ENCODE measurements around the gene ITGA6.

DNA sequence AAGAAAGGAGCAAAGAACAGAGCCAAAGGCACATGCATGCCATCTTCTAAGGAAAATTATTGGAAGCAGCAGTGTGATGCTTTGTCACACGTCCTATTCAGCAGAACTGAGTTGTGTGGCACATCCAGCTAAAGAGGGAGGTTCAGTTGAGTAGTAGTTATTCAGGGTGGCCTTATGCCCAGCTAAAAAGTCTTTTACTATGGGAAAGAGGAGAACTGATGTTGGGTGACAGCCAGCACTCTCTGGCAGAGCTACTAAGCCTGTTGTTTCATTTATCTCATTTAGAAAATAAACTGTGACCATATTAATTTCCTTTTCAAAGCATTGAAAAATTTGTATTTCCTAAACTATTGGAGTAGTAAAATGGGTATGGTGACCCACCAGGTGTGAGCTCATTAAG is 18.5 kb downstream of the ITGA6 start:
- TF ChIP-seq, protein P1, sequence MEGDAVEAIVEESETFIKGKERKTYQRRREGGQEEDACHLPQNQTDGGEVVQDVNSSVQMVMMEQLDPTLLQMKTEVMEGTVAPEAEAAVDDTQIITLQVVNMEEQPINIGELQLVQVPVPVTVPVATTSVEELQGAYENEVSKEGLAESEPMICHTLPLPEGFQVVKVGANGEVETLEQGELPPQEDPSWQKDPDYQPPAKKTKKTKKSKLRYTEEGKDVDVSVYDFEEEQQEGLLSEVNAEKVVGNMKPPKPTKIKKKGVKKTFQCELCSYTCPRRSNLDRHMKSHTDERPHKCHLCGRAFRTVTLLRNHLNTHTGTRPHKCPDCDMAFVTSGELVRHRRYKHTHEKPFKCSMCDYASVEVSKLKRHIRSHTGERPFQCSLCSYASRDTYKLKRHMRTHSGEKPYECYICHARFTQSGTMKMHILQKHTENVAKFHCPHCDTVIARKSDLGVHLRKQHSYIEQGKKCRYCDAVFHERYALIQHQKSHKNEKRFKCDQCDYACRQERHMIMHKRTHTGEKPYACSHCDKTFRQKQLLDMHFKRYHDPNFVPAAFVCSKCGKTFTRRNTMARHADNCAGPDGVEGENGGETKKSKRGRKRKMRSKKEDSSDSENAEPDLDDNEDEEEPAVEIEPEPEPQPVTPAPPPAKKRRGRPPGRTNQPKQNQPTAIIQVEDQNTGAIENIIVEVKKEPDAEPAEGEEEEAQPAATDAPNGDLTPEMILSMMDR (IDR thresholded peaks at IDR 0.05), result no peak
- no peak for TF ChIP-seq POLR2A (IDR thresholded peaks at IDR 0.05)
